Measurements from ENCODE around the gene RABL6. TPM values are rescaled to one million over a fixed set of nuclear protein-coding genes. Genes with fewer than 3 reads are reported as not detected.
"Not testable (repeated sequence)": the region's sequence is repeated elsewhere in the genome, so short reads cannot be mapped to it uniquely, and the experiment has no call there.

The RABL6 gene
- total RNA-seq, 1 donor, result 49.8 TPM

GRCh38 chr9:136861874-136862457 lies 54.2 kb downstream of the RABL6 start:
- H3K4me3 ChIP-seq (ENCODE audit: low read depth, low read length), result no peak overlapping the region
- TF ChIP-seq CTCF (IDR thresholded peaks at IDR 0.05; ENCODE audit: insufficient read depth, low read length), result no peak
- DNase-seq (ENCODE audit: low read depth), result no peak

- H3K4me3 ChIP-seq (ENCODE audit: low read depth, low read length), result no peak overlapping the region
- no peak for DNase-seq (ENCODE audit: low read depth)
- no peak for TF ChIP-seq CTCF (IDR thresholded peaks at IDR 0.05; ENCODE audit: insufficient read depth, low read length)
Measured at GRCh38 chr9:136862849-136863622, 55.3 kb downstream of the RABL6 start.

GRCh38 chr9:136863623-136864273 lies 56.0 kb downstream of the RABL6 start:
- DNase-seq (ENCODE audit: low read depth), result no peak
- no peak for TF ChIP-seq CTCF (IDR thresholded peaks at IDR 0.05; ENCODE audit: insufficient read depth, low read length)

GRCh38 chr9:136865041-136865767 lies 57.5 kb downstream of the RABL6 start:
- peak overlapping the region; percentile 89 for H3K4me3 ChIP-seq (ENCODE audit: low read depth, low read length)
- TF ChIP-seq CTCF (IDR thresholded peaks at IDR 0.05; ENCODE audit: insufficient read depth, low read length), result no peak
- DNase-seq (ENCODE audit: low read depth), result no peak

More at GRCh38 chr9:136863623-136864273, 56.0 kb downstream of the RABL6 start:
- no peak overlapping the region for H3K4me3 ChIP-seq (ENCODE audit: low read depth, low read length)

GRCh38 chr9:136865768-136866103 lies 58.0 kb downstream of the RABL6 start:
- DNase-seq (ENCODE audit: low read depth), result no peak
- TF ChIP-seq CTCF (IDR thresholded peaks at IDR 0.05; ENCODE audit: insufficient read depth, low read length), result no peak
- peak overlapping the region; percentile 89 for H3K4me3 ChIP-seq (ENCODE audit: low read depth, low read length)

GRCh38 chr9:136866898-136867421 lies 59.2 kb downstream of the RABL6 start:
- DNase-seq (ENCODE audit: low read depth), result not testable (repeated sequence)
- peak overlapping the region; percentile 89 for H3K4me3 ChIP-seq (ENCODE audit: low read depth, low read length)

Data from fibroblast of the aortic adventitia (primary cell).